Measurements from ENCODE around the gene RAD51B. TPM values are rescaled to one million over a fixed set of nuclear protein-coding genes. Genes with fewer than 3 reads are reported as not detected.

RAD51B gene
- total RNA-seq, 1 experiment from 2014 or later: 14.2 TPM

- TF ChIP-seq, protein P1, sequence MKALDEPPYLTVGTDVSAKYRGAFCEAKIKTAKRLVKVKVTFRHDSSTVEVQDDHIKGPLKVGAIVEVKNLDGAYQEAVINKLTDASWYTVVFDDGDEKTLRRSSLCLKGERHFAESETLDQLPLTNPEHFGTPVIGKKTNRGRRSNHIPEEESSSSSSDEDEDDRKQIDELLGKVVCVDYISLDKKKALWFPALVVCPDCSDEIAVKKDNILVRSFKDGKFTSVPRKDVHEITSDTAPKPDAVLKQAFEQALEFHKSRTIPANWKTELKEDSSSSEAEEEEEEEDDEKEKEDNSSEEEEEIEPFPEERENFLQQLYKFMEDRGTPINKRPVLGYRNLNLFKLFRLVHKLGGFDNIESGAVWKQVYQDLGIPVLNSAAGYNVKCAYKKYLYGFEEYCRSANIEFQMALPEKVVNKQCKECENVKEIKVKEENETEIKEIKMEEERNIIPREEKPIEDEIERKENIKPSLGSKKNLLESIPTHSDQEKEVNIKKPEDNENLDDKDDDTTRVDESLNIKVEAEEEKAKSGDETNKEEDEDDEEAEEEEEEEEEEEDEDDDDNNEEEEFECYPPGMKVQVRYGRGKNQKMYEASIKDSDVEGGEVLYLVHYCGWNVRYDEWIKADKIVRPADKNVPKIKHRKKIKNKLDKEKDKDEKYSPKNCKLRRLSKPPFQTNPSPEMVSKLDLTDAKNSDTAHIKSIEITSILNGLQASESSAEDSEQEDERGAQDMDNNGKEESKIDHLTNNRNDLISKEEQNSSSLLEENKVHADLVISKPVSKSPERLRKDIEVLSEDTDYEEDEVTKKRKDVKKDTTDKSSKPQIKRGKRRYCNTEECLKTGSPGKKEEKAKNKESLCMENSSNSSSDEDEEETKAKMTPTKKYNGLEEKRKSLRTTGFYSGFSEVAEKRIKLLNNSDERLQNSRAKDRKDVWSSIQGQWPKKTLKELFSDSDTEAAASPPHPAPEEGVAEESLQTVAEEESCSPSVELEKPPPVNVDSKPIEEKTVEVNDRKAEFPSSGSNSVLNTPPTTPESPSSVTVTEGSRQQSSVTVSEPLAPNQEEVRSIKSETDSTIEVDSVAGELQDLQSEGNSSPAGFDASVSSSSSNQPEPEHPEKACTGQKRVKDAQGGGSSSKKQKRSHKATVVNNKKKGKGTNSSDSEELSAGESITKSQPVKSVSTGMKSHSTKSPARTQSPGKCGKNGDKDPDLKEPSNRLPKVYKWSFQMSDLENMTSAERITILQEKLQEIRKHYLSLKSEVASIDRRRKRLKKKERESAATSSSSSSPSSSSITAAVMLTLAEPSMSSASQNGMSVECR (CRISPR knock-in tag; IDR thresholded peaks at IDR 0.05; ENCODE audit: borderline replicate concordance): no peak
- TF ChIP-seq TEAD1 (CRISPR knock-in tag; IDR thresholded peaks at IDR 0.05): no peak
- no peak for TF ChIP-seq ATF2 (CRISPR knock-in tag; IDR thresholded peaks at IDR 0.05; ENCODE audit: borderline replicate concordance, low read depth)
Observed at GRCh38 chr14:68211421-68211820, 391.8 kb downstream of the RAD51B start (continued).

- ATAC-seq (no peak), DNase-seq (ENCODE audit: low spot score) (no peak)
- TF ChIP-seq OVOL2 (CRISPR knock-in tag; IDR thresholded peaks at IDR 0.05; ENCODE audit: borderline replicate concordance) (no peak), MYBL2 (CRISPR knock-in tag; IDR thresholded peaks at IDR 0.05) (no peak), TEAD1 (CRISPR knock-in tag; IDR thresholded peaks at IDR 0.05) (no peak), SOX15 (CRISPR knock-in tag; IDR thresholded peaks at IDR 0.05) (no peak), AR (CRISPR knock-in tag; IDR thresholded peaks at IDR 0.05) (no peak), SP1 (CRISPR knock-in tag; conservative IDR thresholded peaks at IDR 0.05) (no peak), ATF2 (CRISPR knock-in tag; IDR thresholded peaks at IDR 0.05; ENCODE audit: borderline replicate concordance, low read depth) (no peak), RORB (CRISPR knock-in tag; IDR thresholded peaks at IDR 0.05) (no peak), ZNF232 (CRISPR knock-in tag; IDR thresholded peaks at IDR 0.05) (no peak), IRF2 (CRISPR knock-in tag; IDR thresholded peaks at IDR 0.05; ENCODE audit: borderline replicate concordance, low read depth) (no peak)
- TF ChIP-seq, protein P2, sequence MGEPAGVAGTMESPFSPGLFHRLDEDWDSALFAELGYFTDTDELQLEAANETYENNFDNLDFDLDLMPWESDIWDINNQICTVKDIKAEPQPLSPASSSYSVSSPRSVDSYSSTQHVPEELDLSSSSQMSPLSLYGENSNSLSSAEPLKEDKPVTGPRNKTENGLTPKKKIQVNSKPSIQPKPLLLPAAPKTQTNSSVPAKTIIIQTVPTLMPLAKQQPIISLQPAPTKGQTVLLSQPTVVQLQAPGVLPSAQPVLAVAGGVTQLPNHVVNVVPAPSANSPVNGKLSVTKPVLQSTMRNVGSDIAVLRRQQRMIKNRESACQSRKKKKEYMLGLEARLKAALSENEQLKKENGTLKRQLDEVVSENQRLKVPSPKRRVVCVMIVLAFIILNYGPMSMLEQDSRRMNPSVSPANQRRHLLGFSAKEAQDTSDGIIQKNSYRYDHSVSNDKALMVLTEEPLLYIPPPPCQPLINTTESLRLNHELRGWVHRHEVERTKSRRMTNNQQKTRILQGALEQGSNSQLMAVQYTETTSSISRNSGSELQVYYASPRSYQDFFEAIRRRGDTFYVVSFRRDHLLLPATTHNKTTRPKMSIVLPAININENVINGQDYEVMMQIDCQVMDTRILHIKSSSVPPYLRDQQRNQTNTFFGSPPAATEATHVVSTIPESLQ (CRISPR knock-in tag; IDR thresholded peaks at IDR 0.05): no peak
- TF ChIP-seq, protein P3, sequence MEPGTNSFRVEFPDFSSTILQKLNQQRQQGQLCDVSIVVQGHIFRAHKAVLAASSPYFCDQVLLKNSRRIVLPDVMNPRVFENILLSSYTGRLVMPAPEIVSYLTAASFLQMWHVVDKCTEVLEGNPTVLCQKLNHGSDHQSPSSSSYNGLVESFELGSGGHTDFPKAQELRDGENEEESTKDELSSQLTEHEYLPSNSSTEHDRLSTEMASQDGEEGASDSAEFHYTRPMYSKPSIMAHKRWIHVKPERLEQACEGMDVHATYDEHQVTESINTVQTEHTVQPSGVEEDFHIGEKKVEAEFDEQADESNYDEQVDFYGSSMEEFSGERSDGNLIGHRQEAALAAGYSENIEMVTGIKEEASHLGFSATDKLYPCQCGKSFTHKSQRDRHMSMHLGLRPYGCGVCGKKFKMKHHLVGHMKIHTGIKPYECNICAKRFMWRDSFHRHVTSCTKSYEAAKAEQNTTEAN (CRISPR knock-in tag; IDR thresholded peaks at IDR 0.05): no peak
- POLR2A ChIA-PET: no interaction called here
- H3K4me1 Mint-ChIP-seq: peaks cover 23% of the 10 kb centered on the region
- CTCF ChIA-PET: no interaction called here
- no peak overlapping the region for H3K27ac Mint-ChIP-seq
- H3K4me3 Mint-ChIP-seq: no peak overlapping the region
- H3K27me3 Mint-ChIP-seq (ENCODE audit: low read depth): no peaks in the 10 kb centered on the region
- H3K36me3 Mint-ChIP-seq: no peaks in the 10 kb centered on the region
- H3K9me3 Mint-ChIP-seq: no peaks in the 10 kb centered on the region
Observed at GRCh38 chr14:68211886-68212285, 392.3 kb downstream of the RAD51B start.
